GM12891 (cell line): ENCODE results near the gene APLN.

Experiments used
- POLR2A ChIP-seq: IDR thresholded peaks from 2 replicates; pipeline ENCODE4 v1.6.1; 2011; ENCODE audit warnings: low read depth, low read length, control low read depth
- POLR2AphosphoS5 ChIP-seq: IDR thresholded peaks from 2 replicates; pipeline ENCODE4 v1.6.1; 2011; ENCODE audit warnings: low read depth, low read length, control low read depth
- TAF1 ChIP-seq: IDR thresholded peaks from 2 replicates; pipeline ENCODE4 v1.6.1; 2011; ENCODE audit warnings: low read depth, low read length, control low read depth

DNA sequence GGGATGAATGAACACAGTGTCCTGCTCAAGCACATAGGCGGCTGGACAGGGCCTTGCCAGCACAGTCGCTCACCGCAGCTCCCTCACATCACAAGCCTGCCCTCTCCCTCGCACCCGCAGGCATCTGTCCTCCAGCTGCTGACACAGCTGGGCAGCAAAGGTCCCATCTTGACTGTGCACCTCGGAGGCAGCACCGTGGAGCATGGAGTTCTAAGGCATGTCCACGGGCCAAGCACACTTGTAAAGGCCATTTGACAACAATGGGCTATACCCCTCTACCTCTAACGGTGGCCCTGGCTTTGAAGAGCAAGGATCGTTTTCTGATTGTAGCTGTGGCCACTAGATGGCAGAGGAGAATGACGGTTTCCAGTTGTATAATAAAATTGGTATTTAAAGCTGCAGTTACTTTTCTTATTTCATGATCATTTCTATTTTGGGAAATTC is 53.8 kb downstream of the APLN start:
- TF ChIP-seq POLR2A: no peak
- no peak for TF ChIP-seq POLR2AphosphoS5
- no peak for TF ChIP-seq TAF1
